SK-N-SH treated with all-trans-retinoic acid at 6 μM for 48 hours (cell line): ENCODE data around the gene F7.

Source experiments
- BACH2 ChIP-seq: fragments of 250-450 bp; sonication (Bioruptor Pico); IDR thresholded peaks from 2 replicates; pipeline ENCODE4 v1.9.0; 2021; ENCODE audit warnings: mild to moderate bottlenecking, borderline replicate concordance
- CSDC2 ChIP-seq: fragments of 250-450 bp; sonication (Bioruptor Pico); IDR thresholded peaks from 2 replicates; pipeline ENCODE4 v1.5.0; 2020; ENCODE audit warnings: mild to moderate bottlenecking, moderate library complexity
- ISL1 ChIP-seq: fragments of 250-450 bp; sonication (Bioruptor Pico); IDR thresholded peaks from 2 replicates; pipeline ENCODE4 v2.1.2; 2022; ENCODE audit warnings: mild to moderate bottlenecking, moderate library complexity
- PPARA ChIP-seq: fragments of 250-450 bp; sonication (Bioruptor Pico); IDR thresholded peaks from 2 replicates; pipeline ENCODE4 v1.5.0; 2020; ENCODE audit warnings: mild to moderate bottlenecking, borderline replicate concordance
- RARB ChIP-seq: fragments of 250-450 bp; sonication (Bioruptor Pico); IDR thresholded peaks from 2 replicates; pipeline ENCODE4 v1.8.0; 2021; ENCODE audit warnings: mild to moderate bottlenecking, moderate library complexity
- SNAI2 ChIP-seq: fragments of 250-450 bp; sonication (Bioruptor Pico); IDR thresholded peaks from 2 replicates; pipeline ENCODE4 v1.5.0; 2020; ENCODE audit warnings: mild to moderate bottlenecking, moderate library complexity
- ZC3H10 ChIP-seq: fragments of 250-450 bp; sonication (Bioruptor Pico); IDR thresholded peaks from 2 replicates; pipeline ENCODE4 v1.5.1; 2021; ENCODE audit warnings: mild to moderate bottlenecking, moderate library complexity
- ZFP3 ChIP-seq: fragments of 250-450 bp; sonication (Bioruptor Pico); IDR thresholded peaks from 2 replicates; pipeline ENCODE4 v1.5.0; 2020; ENCODE audit warnings: mild to moderate bottlenecking, moderate library complexity
- ZFP30 ChIP-seq: fragments of 450-650 bp; formaldehyde crosslinking; IDR thresholded peaks from 2 replicates; pipeline ENCODE4 v1.5.0; 2022; ENCODE audit warnings: mild to moderate bottlenecking, moderate library complexity
- ZNF565 ChIP-seq: fragments of 450-650 bp; formaldehyde crosslinking; conservative IDR thresholded peaks from 2 replicates; pipeline ENCODE4 v1.5.0; 2020; ENCODE audit warnings: low read depth, mild to moderate bottlenecking, moderate library complexity
- ZNF70 ChIP-seq: fragments of 450-650 bp; formaldehyde crosslinking; IDR thresholded peaks from 2 replicates; pipeline ENCODE4 v1.5.0; 2020; ENCODE audit warnings: mild to moderate bottlenecking, moderate library complexity
- TF ChIP-seq, protein P1 (sequence below): fragments of 250-450 bp; sonication (Bioruptor Pico); IDR thresholded peaks from 2 replicates; pipeline ENCODE4 v1.8.0; 2020; ENCODE audit warnings: mild to moderate bottlenecking, moderate library complexity, borderline replicate concordance
- TF ChIP-seq, protein P2 (sequence below): fragments of 250-450 bp; sonication (Bioruptor Pico); IDR thresholded peaks from 2 replicates; pipeline ENCODE4 v1.5.1; 2020; ENCODE audit warnings: low read depth, mild to moderate bottlenecking, moderate library complexity

DNA sequence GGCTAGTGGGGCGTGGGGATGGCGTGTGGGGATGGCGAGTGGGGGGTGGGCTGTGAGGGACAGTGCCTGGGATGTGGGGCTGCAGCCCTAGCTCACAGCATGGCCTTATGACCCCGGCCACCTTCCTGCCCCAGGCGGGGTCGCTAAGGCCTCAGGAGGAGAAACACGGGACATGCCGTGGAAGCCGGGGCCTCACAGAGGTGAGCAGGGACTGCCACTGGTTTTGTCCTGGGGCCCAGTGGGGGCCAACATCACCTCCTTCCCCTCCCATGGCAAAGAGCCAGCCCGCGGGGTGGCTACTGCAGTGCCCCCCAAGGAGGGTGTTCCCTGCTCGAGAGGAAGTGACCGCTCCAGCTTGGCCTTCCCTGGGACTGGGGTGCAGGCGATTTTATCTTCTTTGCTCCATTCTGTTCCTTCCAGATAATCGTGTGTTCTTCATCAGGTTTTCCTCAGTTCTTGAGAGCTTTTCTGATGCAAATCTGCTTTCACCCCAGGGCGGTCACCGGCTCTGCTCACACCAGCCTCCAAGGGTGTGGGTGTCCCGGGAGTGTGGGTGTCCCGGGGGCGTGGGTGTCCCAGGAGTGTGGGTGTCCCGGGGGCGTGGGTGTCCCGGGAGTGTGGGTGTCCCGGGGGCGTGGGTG lies 1.2 kb downstream of the F7 start:
- TF ChIP-seq ISL1 (no peak), SNAI2 (no peak), ZFP3 (CRISPR knock-in tag) (no peak), ZNF565 (CRISPR knock-in tag) (no peak), ZFP30 (CRISPR knock-in tag) (no peak), CSDC2 (CRISPR knock-in tag) (no peak), PPARA (no peak), RARB (CRISPR knock-in tag) (no peak), ZC3H10 (CRISPR knock-in tag) (no peak), ZNF70 (CRISPR knock-in tag) (no peak), BACH2 (CRISPR knock-in tag) (no peak)
- TF ChIP-seq, protein P1, sequence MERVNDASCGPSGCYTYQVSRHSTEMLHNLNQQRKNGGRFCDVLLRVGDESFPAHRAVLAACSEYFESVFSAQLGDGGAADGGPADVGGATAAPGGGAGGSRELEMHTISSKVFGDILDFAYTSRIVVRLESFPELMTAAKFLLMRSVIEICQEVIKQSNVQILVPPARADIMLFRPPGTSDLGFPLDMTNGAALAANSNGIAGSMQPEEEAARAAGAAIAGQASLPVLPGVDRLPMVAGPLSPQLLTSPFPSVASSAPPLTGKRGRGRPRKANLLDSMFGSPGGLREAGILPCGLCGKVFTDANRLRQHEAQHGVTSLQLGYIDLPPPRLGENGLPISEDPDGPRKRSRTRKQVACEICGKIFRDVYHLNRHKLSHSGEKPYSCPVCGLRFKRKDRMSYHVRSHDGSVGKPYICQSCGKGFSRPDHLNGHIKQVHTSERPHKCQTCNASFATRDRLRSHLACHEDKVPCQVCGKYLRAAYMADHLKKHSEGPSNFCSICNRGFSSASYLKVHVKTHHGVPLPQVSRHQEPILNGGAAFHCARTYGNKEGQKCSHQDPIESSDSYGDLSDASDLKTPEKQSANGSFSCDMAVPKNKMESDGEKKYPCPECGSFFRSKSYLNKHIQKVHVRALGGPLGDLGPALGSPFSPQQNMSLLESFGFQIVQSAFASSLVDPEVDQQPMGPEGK = no peak
- TF ChIP-seq, protein P2, sequence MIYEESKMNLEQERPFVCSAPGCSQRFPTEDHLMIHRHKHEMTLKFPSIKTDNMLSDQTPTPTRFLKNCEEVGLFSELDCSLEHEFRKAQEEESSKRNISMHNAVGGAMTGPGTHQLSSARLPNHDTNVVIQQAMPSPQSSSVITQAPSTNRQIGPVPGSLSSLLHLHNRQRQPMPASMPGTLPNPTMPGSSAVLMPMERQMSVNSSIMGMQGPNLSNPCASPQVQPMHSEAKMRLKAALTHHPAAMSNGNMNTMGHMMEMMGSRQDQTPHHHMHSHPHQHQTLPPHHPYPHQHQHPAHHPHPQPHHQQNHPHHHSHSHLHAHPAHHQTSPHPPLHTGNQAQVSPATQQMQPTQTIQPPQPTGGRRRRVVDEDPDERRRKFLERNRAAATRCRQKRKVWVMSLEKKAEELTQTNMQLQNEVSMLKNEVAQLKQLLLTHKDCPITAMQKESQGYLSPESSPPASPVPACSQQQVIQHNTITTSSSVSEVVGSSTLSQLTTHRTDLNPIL = no peak
